GM21723 (cell line): Measurements from ENCODE around the gene TNNC1.

Experiments used
- ATAC-seq: cut with Tn5 transposase; IDR thresholded peaks from one replicate; pipeline ENCODE4 v1.9.1; 2021; ENCODE audit warnings: mild to moderate bottlenecking, moderate library complexity; ENCODE audit not compliant: unreplicated experiment

The TNNC1 gene

DNA sequence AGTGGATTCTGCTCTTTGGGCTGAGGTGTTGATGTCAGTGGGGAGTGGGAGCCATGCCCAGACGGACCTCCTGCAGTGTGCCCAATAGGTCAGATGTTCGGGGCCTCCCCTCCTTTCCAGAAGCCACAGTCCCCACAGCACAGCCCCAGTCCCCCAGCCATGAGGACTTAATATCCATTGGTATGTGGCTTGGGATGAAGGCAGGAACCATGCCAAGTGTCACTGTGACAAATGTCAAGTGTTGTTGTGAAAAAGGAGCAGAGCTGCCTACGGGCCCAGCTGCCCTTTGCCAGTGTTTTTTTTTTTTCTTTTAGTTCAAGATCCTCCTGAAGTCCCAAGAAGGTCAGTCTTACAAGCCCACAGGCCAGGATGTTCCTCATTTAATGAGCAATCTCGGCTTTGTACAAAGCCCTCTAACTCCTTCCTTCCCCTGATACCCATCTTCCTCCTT, 21.1 kb downstream of the TNNC1 start:
- ATAC-seq: no peak

GRCh38 chr3:52432225-52432624, 21.6 kb downstream of the TNNC1 start:
- no peak for ATAC-seq

DNA sequence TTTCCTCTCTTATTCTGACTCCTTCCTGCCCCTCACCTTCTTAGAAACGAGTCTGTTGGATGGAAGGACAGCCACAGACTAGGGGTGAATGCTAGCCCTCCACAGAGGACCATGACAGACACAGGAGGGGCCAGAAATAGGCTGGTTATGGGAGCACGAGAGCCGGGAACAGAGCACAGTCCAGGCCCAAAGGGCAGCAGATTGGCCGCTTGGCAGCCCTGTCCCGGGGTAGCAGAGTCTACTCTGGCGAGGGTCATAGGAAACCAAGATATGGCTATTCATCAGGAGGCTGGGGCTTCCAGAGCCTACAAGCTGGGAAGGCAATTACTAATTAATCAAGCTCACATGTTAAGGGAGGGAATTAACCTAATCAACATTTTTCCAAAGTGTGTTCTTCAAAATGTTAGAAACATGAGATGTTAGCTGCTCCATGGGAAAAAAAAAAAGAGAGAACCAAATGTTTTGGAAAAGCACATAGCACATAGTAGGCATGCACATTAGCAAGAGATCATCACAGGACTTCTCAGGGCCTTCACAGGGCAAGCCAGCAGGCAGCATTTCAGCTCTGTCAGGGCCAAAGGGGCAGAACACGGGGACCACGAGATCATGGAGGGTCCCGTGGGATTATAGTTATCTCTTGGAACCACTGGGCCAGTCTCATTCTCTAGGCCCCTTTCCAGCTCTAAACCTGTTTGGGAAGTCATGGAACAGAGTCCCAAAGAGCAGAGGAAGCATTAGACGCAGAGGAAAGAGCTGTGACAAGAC, 22.2 kb downstream of the TNNC1 start:
- no peak for ATAC-seq

DNA sequence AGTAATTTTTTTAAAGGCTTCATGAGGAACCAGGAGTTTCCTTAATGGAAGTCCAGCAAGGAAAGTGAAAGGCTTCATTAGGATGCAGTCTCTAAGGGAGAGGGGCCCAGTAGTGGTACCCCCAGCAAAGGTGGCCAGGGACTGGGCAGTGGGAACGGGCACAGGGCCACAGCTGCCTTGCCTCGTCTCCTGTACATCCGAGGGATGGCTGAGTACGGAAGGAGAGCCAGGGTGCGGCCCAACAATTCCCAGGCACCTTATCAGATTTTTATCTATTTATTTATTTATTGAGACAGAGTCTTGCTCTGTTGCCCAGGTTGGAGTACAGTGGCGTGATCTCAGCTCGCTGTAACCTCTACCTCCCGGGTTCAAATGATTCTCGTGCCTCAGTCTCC, 23.4 kb downstream of the TNNC1 start:
- no peak for ATAC-seq

GRCh38 chr3:52429779-52430415, 23.9 kb downstream of the TNNC1 start:
- ATAC-seq: no peak

- no peak for ATAC-seq
Observed at GRCh38 chr3:52429031-52429430, 24.8 kb downstream of the TNNC1 start.

DNA sequence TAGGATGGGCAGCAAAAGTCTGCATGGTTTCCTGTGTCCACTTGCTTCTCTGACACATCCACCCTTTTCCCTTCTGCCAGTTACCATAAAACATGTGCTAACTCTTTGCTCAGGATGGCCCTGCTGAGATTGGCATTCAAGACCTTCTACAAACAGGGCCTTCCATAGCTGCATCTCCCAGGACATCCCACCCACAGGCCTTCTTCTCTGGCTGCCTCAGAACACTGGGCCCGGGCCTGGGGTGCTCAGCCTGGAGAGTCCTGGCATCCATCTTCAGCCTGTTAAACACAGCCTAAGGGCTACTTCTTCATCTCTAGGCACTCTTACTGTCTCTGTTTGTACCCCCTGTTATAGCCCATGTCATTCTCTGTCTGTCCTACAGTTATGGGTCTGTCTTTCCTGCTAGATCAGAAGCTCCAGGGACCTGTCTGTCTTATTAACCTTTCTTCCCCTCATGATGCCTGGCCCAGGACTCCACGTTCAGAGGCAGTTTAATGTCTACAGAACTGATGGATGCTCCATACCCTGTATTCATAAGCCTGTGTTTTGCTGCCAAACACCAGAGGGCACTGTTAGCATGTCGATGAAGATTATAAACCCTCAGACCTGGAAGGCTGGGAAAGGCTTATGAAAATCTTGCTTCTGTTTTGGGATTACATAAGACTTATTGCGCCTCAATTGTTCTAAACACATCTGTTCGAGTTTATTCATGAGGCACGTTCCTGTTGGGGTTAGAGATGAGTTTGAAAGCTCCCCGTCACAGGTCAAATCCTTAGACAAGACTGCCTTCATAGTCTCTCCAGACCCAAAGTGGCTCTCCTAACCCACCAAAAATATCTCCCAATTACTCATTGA, 25.5 kb downstream of the TNNC1 start:
- no peak for ATAC-seq

GRCh38 chr3:52423173-52423572, 30.7 kb downstream of the TNNC1 start:
- ATAC-seq: no peak

DNA sequence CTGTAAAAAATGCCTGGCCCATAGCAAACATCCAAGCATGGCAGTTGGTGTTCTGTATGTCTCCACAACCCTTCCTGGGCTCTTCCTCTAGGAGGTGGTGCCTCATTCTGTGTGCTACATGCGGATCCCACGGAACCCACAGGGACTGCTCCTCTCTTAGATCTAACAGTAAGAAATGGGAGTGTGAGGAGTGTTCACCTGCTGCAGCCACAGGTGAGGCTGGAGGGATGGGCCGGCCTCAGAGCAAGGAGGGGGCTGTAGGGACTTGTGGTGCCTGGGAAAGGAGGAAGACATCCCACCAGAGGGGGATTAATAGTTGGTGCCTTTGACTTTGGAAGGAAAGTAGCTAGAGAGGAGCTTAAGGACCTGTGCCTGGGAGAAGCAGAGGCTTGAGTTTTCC, 31.2 kb downstream of the TNNC1 start:
- no peak for ATAC-seq

DNA sequence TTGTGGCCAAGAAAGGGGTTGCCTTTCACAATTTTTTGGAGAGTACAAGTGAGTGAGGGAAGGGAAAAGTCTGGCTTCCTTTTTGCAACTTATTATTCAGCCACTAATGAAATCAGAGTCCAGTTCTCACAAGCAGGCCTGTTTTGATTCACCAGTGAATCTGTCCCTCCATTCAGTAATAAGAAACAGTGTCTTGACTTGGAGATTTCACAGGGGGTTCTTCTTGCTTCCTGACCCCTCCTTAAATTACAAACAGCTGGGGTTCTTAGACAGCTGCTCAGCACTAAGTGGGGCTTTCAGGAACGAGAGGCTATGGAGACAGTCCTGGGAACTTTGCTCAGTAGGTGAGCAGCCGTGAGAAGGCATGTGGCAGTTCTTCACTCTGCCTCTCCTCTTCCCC, 33.5 kb downstream of the TNNC1 start:
- no peak for ATAC-seq

DNA sequence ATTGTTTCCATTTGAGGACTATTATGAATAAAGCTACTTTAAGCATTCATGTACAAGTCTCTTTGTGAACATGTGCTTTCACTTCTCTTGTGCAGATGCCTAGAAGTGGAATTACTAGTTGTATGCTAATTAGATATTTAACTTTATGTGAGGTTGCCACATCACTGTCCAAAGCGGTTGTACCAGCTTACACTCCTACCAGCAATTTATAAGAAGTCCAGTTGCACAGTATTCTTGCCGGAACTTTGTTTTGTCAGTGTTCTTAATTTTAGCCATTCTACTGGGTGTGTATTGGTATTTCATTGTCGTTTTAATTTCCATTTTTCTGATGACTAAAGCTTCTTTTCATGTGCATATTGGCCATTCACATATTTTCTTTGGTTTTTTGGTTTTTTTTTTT, 38.0 kb downstream of the TNNC1 start:
- no peak for ATAC-seq

- no peak for ATAC-seq
Observed at GRCh38 chr3:52408466-52408865, 45.4 kb downstream of the TNNC1 start.

DNA sequence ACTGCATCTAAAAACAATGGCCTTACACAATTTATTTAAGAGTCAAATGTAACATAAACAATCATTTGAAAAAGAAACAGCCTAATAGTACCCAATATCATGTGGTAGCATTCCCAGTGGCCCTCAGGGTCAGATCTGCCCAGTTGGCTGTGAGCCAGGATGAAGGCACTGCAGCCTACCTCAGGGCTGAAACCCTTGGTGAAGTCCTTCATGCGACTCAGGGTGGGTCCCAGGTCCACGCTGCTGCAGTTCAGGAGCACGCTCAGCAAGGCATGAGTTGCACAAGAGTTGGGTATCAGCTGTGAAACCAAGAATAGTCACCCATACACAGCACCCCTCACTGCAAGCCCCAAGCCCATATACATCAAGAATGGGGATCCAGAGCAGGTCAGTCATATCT, 46.1 kb downstream of the TNNC1 start:
- no peak for ATAC-seq

- no peak for ATAC-seq
Observed at GRCh38 chr3:52406791-52407510, 46.9 kb downstream of the TNNC1 start.

DNA sequence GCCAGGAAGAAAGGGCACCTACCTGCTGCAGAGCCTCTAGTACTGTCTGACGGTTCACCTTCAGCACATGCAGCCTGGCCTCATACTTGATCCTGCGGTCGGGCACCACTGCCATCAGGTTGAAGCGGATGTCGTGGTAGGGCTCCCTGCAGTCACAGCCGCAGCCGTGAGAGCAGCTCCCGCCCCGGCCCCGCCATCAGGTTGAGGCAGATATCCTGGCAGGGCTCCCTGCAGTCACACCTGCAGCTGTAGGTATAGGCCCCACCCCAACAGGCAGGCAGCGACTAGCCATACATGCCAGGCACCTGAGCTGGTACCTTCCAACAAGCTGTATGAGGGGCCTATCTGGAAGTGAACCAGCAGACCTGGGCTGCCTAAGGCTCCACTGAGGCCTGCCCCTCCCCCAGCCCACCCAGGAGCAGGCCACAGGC, 47.6 kb downstream of the TNNC1 start:
- no peak for ATAC-seq

GRCh38 chr3:52405601-52406110, 48.2 kb downstream of the TNNC1 start:
- no peak for ATAC-seq

- no peak for ATAC-seq
Observed at GRCh38 chr3:52405066-52405465, 48.8 kb downstream of the TNNC1 start.

GRCh38 chr3:52404391-52404790, 49.5 kb downstream of the TNNC1 start:
- no peak for ATAC-seq

- ATAC-seq: no peak
Observed at GRCh38 chr3:52403955-52404354, 49.9 kb downstream of the TNNC1 start.

DNA sequence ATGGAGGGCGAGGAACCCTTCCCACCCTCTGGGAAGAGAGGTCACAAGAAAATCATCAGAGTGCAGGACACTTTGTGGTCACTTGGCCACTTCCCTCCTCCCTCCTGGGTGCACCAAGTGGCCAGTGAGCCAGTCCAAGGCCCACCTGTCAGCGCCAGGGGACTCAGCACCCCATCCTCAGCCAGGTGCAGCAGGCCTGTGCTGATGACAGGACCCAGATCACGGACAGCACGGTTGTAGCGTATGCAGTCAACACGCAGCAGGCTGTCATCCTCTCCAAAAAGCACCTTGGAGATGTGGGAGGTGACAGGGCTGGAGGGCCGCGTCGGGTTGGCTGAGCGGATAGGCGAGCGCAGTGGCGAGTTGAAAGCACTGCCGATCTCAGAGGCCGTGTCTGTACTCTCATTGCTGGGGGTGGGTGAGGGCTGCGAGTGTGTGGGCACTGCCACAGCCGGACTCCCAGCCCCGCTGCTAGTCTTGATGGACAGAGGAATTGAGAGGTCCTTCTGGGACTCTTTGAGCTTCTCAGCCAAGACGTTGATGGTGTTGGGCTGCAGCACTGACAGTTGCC, 50.5 kb downstream of the TNNC1 start:
- ATAC-seq: no peak
